Spleen (tissue), 11 donors: ENCODE measurements around the gene REPS2. TPM values are rescaled to one million over a fixed set of nuclear protein-coding genes. Genes with fewer than 3 reads are reported as not detected.

Experiments
- DNase-seq: peaks from one replicate; pipeline ENCODE4 v3.0.0-alpha.2; 2020
- H3K27ac ChIP-seq, 8 donors: fragments of 200-600 bp; sonication (generic) in 7 of 8; 1 replicate in 4 of 8; 2 replicates in 4 of 8; pipeline versions ENCODE4 v1.5.0 to v1.8.0; 2016 to 2021; ENCODE audit warnings: inconsistent platforms in 4 of 8, mild to moderate bottlenecking in 4 of 8, moderate library complexity in 1 of 8
- H3K27me3 ChIP-seq, 7 donors: fragments of 200-600 bp; sonication (generic) in 6 of 7; replicated peaks in 1 of 7; 1 replicate in 4 of 7; 2 replicates in 3 of 7; pipeline versions ENCODE4 v1.5.0 to v1.8.0; 2016 to 2021; ENCODE audit warnings: inconsistent platforms in 3 of 7, mild to moderate bottlenecking in 1 of 7
- H3K36me3 ChIP-seq, 6 donors: fragments of 200-600 bp; sonication (generic) in 5 of 6; 1 replicate in 4 of 6; 2 replicates in 2 of 6; pipeline versions ENCODE4 v1.5.0 to v1.8.0; 2016 to 2021; ENCODE audit warnings: inconsistent platforms in 2 of 6
- H3K4me1 ChIP-seq, 6 donors: fragments of 200-600 bp; sonication (generic) in 5 of 6; 1 replicate in 3 of 6; 2 replicates in 3 of 6; pipeline versions ENCODE4 v1.5.0 to v1.8.0; 2016 to 2021; ENCODE audit warnings: inconsistent platforms in 3 of 6
- H3K4me3 ChIP-seq, 8 donors: fragments of 200-600 bp; sonication (generic) in 7 of 8; 1 replicate in 4 of 8; 2 replicates in 4 of 8; pipeline versions ENCODE4 v1.5.0 to v1.8.0; 2016 to 2021; ENCODE audit warnings: inconsistent platforms in 4 of 8, mild to moderate bottlenecking in 4 of 8, moderate library complexity in 2 of 8
- H3K9me3 ChIP-seq, 8 donors: fragments of 200-600 bp; sonication (generic) in 7 of 8; 1 replicate in 4 of 8; 2 replicates in 4 of 8; pipeline versions ENCODE4 v1.5.0 to v1.8.0; 2016 to 2021; ENCODE audit warnings: inconsistent platforms in 4 of 8
- POLR2A ChIP-seq, 3 donors: fragments of 450-650 bp; IDR thresholded peaks; one replicate each; pipeline ENCODE4 v1.5.1; 2017; ENCODE audit warnings: antibody characterized with exemption in 3 of 3, mild to moderate bottlenecking in 1 of 3
- POLR2AphosphoS5 ChIP-seq, 3 donors: sonication (generic); formaldehyde crosslinking; IDR thresholded peaks; one replicate each; pipeline ENCODE4 v1.5.1; 2017; ENCODE audit warnings: antibody characterized with exemption in 3 of 3
- WGBS, 5 donors: extraction: QIAGEN DNeasy Blood & Tissue Kit in 3 of 5; methylation state at CpG; one replicate each; pipeline versions ENCODE4 v1.1.5 to v1.1.7; 2013 to 2018; 5-methylcytosine and 5-hydroxymethylcytosine counted together
- intact Hi-C: fragments of 100-400 bp; cut with DNase I; formaldehyde crosslinking; loops from one replicate; pipeline ENCODE4 v1.15.0; 2023; ENCODE audit warnings: low total_unique reads
- polyA plus RNA-seq, 3 donors: library from polyadenylated mRNA; stranded (reverse); fragments of 200-250 nt; gene quantifications; one replicate each; pipeline ENCODE4 v1.2.1, GENCODE V29; 2013
- total RNA-seq, 7 donors: library from RNA; depleted of rRNA in 3 of 7; stranded (reverse); fragments of >200 nt in 3 of 7; fragmentation: NEBNext Ultra II Directional in 4 of 7; extraction: Animal tissue kit (Norgen Biotek cat#: 25700) in 4 of 7; gene quantifications; one replicate each; pipeline versions ENCODE4 v1.1.0 to v1.2.1, GENCODE V29; 2016 to 2021
- TF ChIP-seq, protein P1 (sequence below), 11 experiments: fragments of 200-600 bp in 7 of 11; fragments of 450-650 bp in 4 of 11; sonication (generic) in 4 of 11; IDR thresholded peaks in 8 of 11; conservative IDR thresholded peaks in 3 of 11; 1 replicate in 7 of 11; 2 replicates in 4 of 11; pipeline versions ENCODE4 v1.4.0 to v1.8.0; 2016 to 2021; ENCODE audit warnings: antibody characterized with exemption in 11 of 11, inconsistent platforms in 4 of 11, mild to moderate bottlenecking in 1 of 11
- donor health status: healthy with polysubstance abuse.
- donor health status: DM: no; HTN: no; CAD: no; lungs with moderate emphysema.
- donor health status: DM: no; HTN: no; CAD: no.
- donor health status: Bipolar disorder and iron deficiency.
- donor health status: healthy.
- donor health status: DM: no; HTN: no; CAD: no.
- donor health status: DM: yes; HTN: yes; CAD: no.

REPS2 gene
- total and polyA plus RNA-seq, 10 donors = 1.5 to 18.3 (median 8.0) TPM

DNA sequence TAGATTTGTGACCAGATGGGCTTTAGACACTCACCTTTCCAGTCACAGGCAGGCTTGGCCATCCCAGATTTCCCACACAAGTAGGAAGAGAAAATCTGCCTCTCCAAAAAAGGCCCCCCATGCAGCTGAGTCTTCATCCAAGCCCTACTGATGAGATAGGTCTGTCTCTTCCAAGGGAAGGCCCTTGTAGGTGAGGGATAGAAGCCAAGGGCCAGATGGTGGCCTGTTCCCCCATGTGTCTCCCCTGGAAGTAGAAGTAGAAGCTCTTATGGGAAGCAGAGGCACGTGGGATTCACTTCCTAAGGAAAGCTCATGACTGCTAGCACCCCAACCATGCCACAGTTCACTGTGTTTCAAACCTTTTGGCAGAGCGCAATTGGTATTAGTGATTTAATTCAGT, 81.5 kb downstream of the REPS2 start:
- TF ChIP-seq, protein P1, sequence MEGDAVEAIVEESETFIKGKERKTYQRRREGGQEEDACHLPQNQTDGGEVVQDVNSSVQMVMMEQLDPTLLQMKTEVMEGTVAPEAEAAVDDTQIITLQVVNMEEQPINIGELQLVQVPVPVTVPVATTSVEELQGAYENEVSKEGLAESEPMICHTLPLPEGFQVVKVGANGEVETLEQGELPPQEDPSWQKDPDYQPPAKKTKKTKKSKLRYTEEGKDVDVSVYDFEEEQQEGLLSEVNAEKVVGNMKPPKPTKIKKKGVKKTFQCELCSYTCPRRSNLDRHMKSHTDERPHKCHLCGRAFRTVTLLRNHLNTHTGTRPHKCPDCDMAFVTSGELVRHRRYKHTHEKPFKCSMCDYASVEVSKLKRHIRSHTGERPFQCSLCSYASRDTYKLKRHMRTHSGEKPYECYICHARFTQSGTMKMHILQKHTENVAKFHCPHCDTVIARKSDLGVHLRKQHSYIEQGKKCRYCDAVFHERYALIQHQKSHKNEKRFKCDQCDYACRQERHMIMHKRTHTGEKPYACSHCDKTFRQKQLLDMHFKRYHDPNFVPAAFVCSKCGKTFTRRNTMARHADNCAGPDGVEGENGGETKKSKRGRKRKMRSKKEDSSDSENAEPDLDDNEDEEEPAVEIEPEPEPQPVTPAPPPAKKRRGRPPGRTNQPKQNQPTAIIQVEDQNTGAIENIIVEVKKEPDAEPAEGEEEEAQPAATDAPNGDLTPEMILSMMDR (IDR thresholded peaks at IDR 0.05 in 8 of 11, conservative IDR thresholded peaks at IDR 0.05 in 3 of 11) = no peak
- TF ChIP-seq POLR2AphosphoS5 (IDR thresholded peaks at IDR 0.05) (no peak), POLR2A (IDR thresholded peaks at IDR 0.05) (no peak)
- Histone ChIP-seq H3K9me3 (no peaks in the 10 kb centered on the region), H3K4me1 (peaks cover 0 to 7% (median 0%) of the 10 kb centered on the region in 6 donors), H3K27me3 (no peaks in the 10 kb centered on the region), H3K27ac (no peak overlapping the region), H3K4me3 (no peak overlapping the region), H3K36me3 (no peaks in the 10 kb centered on the region)
- no peak for DNase-seq
- 59 to 93% (median 85%) methylated on average over 2 of the region's 2 CpGs for WGBS, 5 donors
- intact Hi-C loops = no loop called here

DNA sequence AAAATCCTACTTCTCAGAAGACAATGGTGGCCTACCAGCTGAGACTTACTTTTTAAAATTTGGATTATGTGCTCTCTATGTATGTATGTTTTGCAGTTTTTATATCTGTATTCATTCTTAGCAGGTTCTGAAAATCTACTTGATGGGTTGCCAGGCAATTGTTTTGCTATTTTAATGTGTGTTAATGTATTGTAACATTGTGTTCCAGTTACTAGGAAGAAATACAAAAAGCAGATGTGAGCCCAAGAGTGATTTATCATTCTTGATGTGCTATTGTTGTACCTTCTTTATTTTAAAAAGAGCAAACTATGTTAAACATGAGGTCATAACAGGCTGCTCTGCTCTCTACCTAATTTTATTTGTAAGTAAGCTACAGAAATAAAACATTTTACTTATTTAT, 81.9 kb downstream of the REPS2 start:
- no peak overlapping the region for H3K4me3 ChIP-seq
- H3K27ac ChIP-seq = no peak overlapping the region
- H3K4me1 ChIP-seq = peaks cover 0 to 7% (median 0%) of the 10 kb centered on the region in 6 donors
- no peaks in the 10 kb centered on the region for H3K9me3 ChIP-seq
- TF ChIP-seq, protein P1 (IDR thresholded peaks at IDR 0.05 in 8 of 11, conservative IDR thresholded peaks at IDR 0.05 in 3 of 11) = no peak
- TF ChIP-seq POLR2AphosphoS5 (IDR thresholded peaks at IDR 0.05) (no peak), POLR2A (IDR thresholded peaks at IDR 0.05) (no peak)
- no peak for DNase-seq
- intact Hi-C loops = no loop called here
- H3K27me3 ChIP-seq = no peaks in the 10 kb centered on the region
- H3K36me3 ChIP-seq = no peaks in the 10 kb centered on the region

DNA sequence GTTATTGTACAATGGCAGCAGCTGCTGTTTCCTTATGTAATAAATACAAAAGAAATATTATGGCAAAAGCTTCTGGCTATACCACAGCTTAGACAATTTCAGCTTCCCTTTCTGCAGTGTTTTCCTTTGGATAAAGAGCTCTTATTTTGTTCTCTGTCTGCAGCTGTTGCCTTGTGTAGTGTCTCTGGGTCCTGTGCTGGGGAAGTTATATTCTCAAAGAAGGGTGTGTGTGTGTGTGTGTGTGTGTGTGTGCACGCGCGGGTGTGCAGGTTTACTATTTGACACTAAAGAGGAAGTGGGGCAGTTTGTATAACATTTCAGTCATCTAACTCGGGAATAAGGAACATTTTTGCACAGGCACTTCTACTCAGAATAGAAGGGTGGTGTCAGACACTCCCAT, 83.6 kb downstream of the REPS2 start:
- Histone ChIP-seq H3K9me3 (no peaks in the 10 kb centered on the region), H3K27ac (no peak overlapping the region), H3K36me3 (no peaks in the 10 kb centered on the region), H3K27me3 (no peaks in the 10 kb centered on the region), H3K4me1 (no peaks in the 10 kb centered on the region), H3K4me3 (no peak overlapping the region)
- intact Hi-C loops = no loop called here
- 14 to 42% (median 26%) methylated on average over 4 of the region's 4 CpGs for WGBS, 5 donors
- TF ChIP-seq, protein P1 (IDR thresholded peaks at IDR 0.05 in 8 of 11, conservative IDR thresholded peaks at IDR 0.05 in 3 of 11) = no peak
- no peak for TF ChIP-seq POLR2AphosphoS5 (IDR thresholded peaks at IDR 0.05)
- TF ChIP-seq POLR2A (IDR thresholded peaks at IDR 0.05) = no peak
- DNase-seq = no peak

DNA sequence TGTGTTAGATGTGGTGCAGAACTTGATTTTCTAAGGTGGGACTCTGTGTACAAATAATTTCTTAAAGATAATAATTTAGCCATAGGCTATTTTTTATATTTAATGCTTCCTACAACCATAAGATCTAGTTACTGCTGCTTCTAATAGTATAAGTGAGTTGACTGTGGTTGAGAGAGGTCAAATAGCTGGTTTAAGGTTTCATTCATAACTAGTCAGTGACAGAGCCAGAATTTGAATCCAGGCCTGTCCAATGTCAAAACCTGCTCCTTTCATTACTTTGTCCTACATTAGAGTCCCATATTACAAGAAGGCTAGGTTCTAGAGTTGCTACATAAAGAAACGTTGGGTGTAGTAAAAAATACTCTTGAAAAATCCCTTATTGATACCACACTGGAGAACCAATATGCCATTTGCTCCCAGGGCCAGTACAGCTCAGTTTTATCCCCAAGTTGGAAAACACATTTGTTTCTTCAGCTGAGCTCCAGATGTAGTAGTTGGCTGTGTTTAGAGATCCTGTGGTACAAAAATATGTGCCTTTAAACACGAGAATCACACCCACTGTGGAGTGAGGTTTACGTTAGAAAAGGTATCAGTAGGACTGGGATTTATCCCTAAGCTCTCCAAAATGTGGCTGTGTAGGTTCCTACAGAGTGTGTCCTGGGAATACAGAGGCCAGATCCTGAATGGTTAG, 84.3 kb downstream of the REPS2 start:
- Histone ChIP-seq H3K4me1 (no peaks in the 10 kb centered on the region), H3K27ac (no peak overlapping the region), H3K4me3 (no peak overlapping the region), H3K27me3 (no peaks in the 10 kb centered on the region), H3K36me3 (no peaks in the 10 kb centered on the region), H3K9me3 (no peaks in the 10 kb centered on the region)
- no peak for TF ChIP-seq POLR2A (IDR thresholded peaks at IDR 0.05)
- TF ChIP-seq, protein P1 (IDR thresholded peaks at IDR 0.05 in 8 of 11, conservative IDR thresholded peaks at IDR 0.05 in 3 of 11) = no peak
- TF ChIP-seq POLR2AphosphoS5 (IDR thresholded peaks at IDR 0.05) = no peak
- DNase-seq = no peak
- intact Hi-C loops = no loop called here
- 50 to 91% (median 84%) methylated on average over 1 to 3 of the region's 3 CpGs for WGBS, 5 donors
